ENCODE results near the gene RHOBTB1.

RHOBTB1 gene

GRCh38 chr10:60944058-60944909 lies at the start of gene RHOBTB1:
TSS of gene RHOBTB1 (minus strand) at chr10:60944185. CDS start at chr10:60911542, 32,643 bp downstream.
- Histone ChIP-seq H3K9me3 (ENCODE audit: control insufficient read depth, insufficient read depth, low read length) (no peaks in the 10 kb centered on the region), H3K27me3 (ENCODE audit: control insufficient read depth, insufficient read depth, low read length) (peaks cover 21% of the 10 kb centered on the region), H3K36me3 (ENCODE audit: control insufficient read depth, insufficient read depth, low read length) (no peaks in the 10 kb centered on the region), H3K4me3 (ENCODE audit: low read depth, low read length) (peak within 1 kb of the TSS; percentile 72), H3K4me1 (ENCODE audit: control insufficient read depth, insufficient read depth, low read length) (no peaks in the 10 kb centered on the region), H3K9ac (ENCODE audit: low read depth, low read length) (peak within 1 kb of the TSS; percentile 77)

GRCh38 chr10:60992636-60993035 lies 48.7 kb upstream of the RHOBTB1 start:
- Histone ChIP-seq H3K4me1 (ENCODE audit: control insufficient read depth, insufficient read depth, low read length) (no peaks in the 10 kb centered on the region), H3K9me3 (ENCODE audit: control insufficient read depth, insufficient read depth, low read length) (peaks cover 4% of the 10 kb centered on the region), H3K4me3 (ENCODE audit: low read depth, low read length) (no peak overlapping the region), H3K9ac (ENCODE audit: low read depth, low read length) (no peak overlapping the region), H3K36me3 (ENCODE audit: control insufficient read depth, insufficient read depth, low read length) (no peaks in the 10 kb centered on the region), H3K27me3 (ENCODE audit: control insufficient read depth, insufficient read depth, low read length) (no peaks in the 10 kb centered on the region)

GRCh38 chr10:60990663-60991062 lies 46.7 kb upstream of the RHOBTB1 start:
- H3K9me3 ChIP-seq (ENCODE audit: control insufficient read depth, insufficient read depth, low read length) = peaks cover 4% of the 10 kb centered on the region
- no peak overlapping the region for H3K9ac ChIP-seq (ENCODE audit: low read depth, low read length)

GRCh38 chr10:60989400-60989876 lies 45.5 kb upstream of the RHOBTB1 start:
- Histone ChIP-seq H3K4me1 (ENCODE audit: control insufficient read depth, insufficient read depth, low read length) (no peaks in the 10 kb centered on the region), H3K9ac (ENCODE audit: low read depth, low read length) (no peak overlapping the region), H3K27me3 (ENCODE audit: control insufficient read depth, insufficient read depth, low read length) (no peaks in the 10 kb centered on the region), H3K9me3 (ENCODE audit: control insufficient read depth, insufficient read depth, low read length) (peaks cover 4% of the 10 kb centered on the region), H3K4me3 (ENCODE audit: low read depth, low read length) (no peak overlapping the region), H3K36me3 (ENCODE audit: control insufficient read depth, insufficient read depth, low read length) (no peaks in the 10 kb centered on the region)

More at GRCh38 chr10:60990663-60991062, 46.7 kb upstream of the RHOBTB1 start:
- Histone ChIP-seq H3K27me3 (ENCODE audit: control insufficient read depth, insufficient read depth, low read length) (no peaks in the 10 kb centered on the region), H3K4me3 (ENCODE audit: low read depth, low read length) (no peak overlapping the region), H3K4me1 (ENCODE audit: control insufficient read depth, insufficient read depth, low read length) (no peaks in the 10 kb centered on the region), H3K36me3 (ENCODE audit: control insufficient read depth, insufficient read depth, low read length) (no peaks in the 10 kb centered on the region)

GRCh38 chr10:60986791-60987190 lies 42.8 kb upstream of the RHOBTB1 start:
- H3K4me3 ChIP-seq (ENCODE audit: low read depth, low read length) = no peak overlapping the region
- H3K4me1 ChIP-seq (ENCODE audit: control insufficient read depth, insufficient read depth, low read length) = no peaks in the 10 kb centered on the region
- no peaks in the 10 kb centered on the region for H3K36me3 ChIP-seq (ENCODE audit: control insufficient read depth, insufficient read depth, low read length)
- no peak overlapping the region for H3K9ac ChIP-seq (ENCODE audit: low read depth, low read length)
- peaks cover 4% of the 10 kb centered on the region for H3K9me3 ChIP-seq (ENCODE audit: control insufficient read depth, insufficient read depth, low read length)
- H3K27me3 ChIP-seq (ENCODE audit: control insufficient read depth, insufficient read depth, low read length) = no peaks in the 10 kb centered on the region

- Histone ChIP-seq H3K9ac (ENCODE audit: low read depth, low read length) (no peak overlapping the region), H3K9me3 (ENCODE audit: control insufficient read depth, insufficient read depth, low read length) (peaks cover 4% of the 10 kb centered on the region), H3K36me3 (ENCODE audit: control insufficient read depth, insufficient read depth, low read length) (no peaks in the 10 kb centered on the region), H3K4me3 (ENCODE audit: low read depth, low read length) (no peak overlapping the region), H3K4me1 (ENCODE audit: control insufficient read depth, insufficient read depth, low read length) (no peaks in the 10 kb centered on the region), H3K27me3 (ENCODE audit: control insufficient read depth, insufficient read depth, low read length) (no peaks in the 10 kb centered on the region)
These were observed 42.0 kb upstream of the RHOBTB1 start for GRCh38 chr10:60985951-60986350.

- H3K9ac ChIP-seq (ENCODE audit: low read depth, low read length) = no peak overlapping the region
- H3K4me3 ChIP-seq (ENCODE audit: low read depth, low read length) = no peak overlapping the region
- H3K27me3 ChIP-seq (ENCODE audit: control insufficient read depth, insufficient read depth, low read length) = no peaks in the 10 kb centered on the region
- no peaks in the 10 kb centered on the region for H3K4me1 ChIP-seq (ENCODE audit: control insufficient read depth, insufficient read depth, low read length)
- H3K36me3 ChIP-seq (ENCODE audit: control insufficient read depth, insufficient read depth, low read length) = no peaks in the 10 kb centered on the region
- no peaks in the 10 kb centered on the region for H3K9me3 ChIP-seq (ENCODE audit: control insufficient read depth, insufficient read depth, low read length)
These were observed 37.0 kb upstream of the RHOBTB1 start for GRCh38 chr10:60980997-60981396.

GRCh38 chr10:60979667-60980104 lies 35.7 kb upstream of the RHOBTB1 start:
- Histone ChIP-seq H3K4me1 (ENCODE audit: control insufficient read depth, insufficient read depth, low read length) (no peaks in the 10 kb centered on the region), H3K27me3 (ENCODE audit: control insufficient read depth, insufficient read depth, low read length) (no peaks in the 10 kb centered on the region), H3K9me3 (ENCODE audit: control insufficient read depth, insufficient read depth, low read length) (no peaks in the 10 kb centered on the region), H3K9ac (ENCODE audit: low read depth, low read length) (no peak overlapping the region), H3K36me3 (ENCODE audit: control insufficient read depth, insufficient read depth, low read length) (no peaks in the 10 kb centered on the region), H3K4me3 (ENCODE audit: low read depth, low read length) (no peak overlapping the region)

GRCh38 chr10:60978287-60979115 lies 34.5 kb upstream of the RHOBTB1 start:
- Histone ChIP-seq H3K9ac (ENCODE audit: low read depth, low read length) (no peak overlapping the region), H3K36me3 (ENCODE audit: control insufficient read depth, insufficient read depth, low read length) (no peaks in the 10 kb centered on the region), H3K9me3 (ENCODE audit: control insufficient read depth, insufficient read depth, low read length) (no peaks in the 10 kb centered on the region), H3K4me1 (ENCODE audit: control insufficient read depth, insufficient read depth, low read length) (no peaks in the 10 kb centered on the region), H3K27me3 (ENCODE audit: control insufficient read depth, insufficient read depth, low read length) (no peaks in the 10 kb centered on the region), H3K4me3 (ENCODE audit: low read depth, low read length) (no peak overlapping the region)

- Histone ChIP-seq H3K9ac (ENCODE audit: low read depth, low read length) (no peak overlapping the region), H3K4me3 (ENCODE audit: low read depth, low read length) (no peak overlapping the region), H3K27me3 (ENCODE audit: control insufficient read depth, insufficient read depth, low read length) (no peaks in the 10 kb centered on the region), H3K36me3 (ENCODE audit: control insufficient read depth, insufficient read depth, low read length) (no peaks in the 10 kb centered on the region), H3K9me3 (ENCODE audit: control insufficient read depth, insufficient read depth, low read length) (no peaks in the 10 kb centered on the region), H3K4me1 (ENCODE audit: control insufficient read depth, insufficient read depth, low read length) (no peaks in the 10 kb centered on the region)
These were observed 33.5 kb upstream of the RHOBTB1 start for GRCh38 chr10:60977161-60978122.

GRCh38 chr10:60976687-60977086 lies 32.7 kb upstream of the RHOBTB1 start:
- H3K27me3 ChIP-seq (ENCODE audit: control insufficient read depth, insufficient read depth, low read length) = no peaks in the 10 kb centered on the region
- no peaks in the 10 kb centered on the region for H3K4me1 ChIP-seq (ENCODE audit: control insufficient read depth, insufficient read depth, low read length)
- no peak overlapping the region for H3K4me3 ChIP-seq (ENCODE audit: low read depth, low read length)
- H3K9me3 ChIP-seq (ENCODE audit: control insufficient read depth, insufficient read depth, low read length) = no peaks in the 10 kb centered on the region
- H3K9ac ChIP-seq (ENCODE audit: low read depth, low read length) = no peak overlapping the region
- no peaks in the 10 kb centered on the region for H3K36me3 ChIP-seq (ENCODE audit: control insufficient read depth, insufficient read depth, low read length)
